Measurements from ENCODE around the gene NPAS3. TPM values are rescaled to one million over a fixed set of nuclear protein-coding genes. Genes with fewer than 3 reads are reported as not detected.

NPAS3 gene
- total RNA-seq, 1 donor from 2014 or later = 2.4 TPM

- Mint-ChIP-seq H3K36me3 (ENCODE audit: unreplicated experiment) (no peaks in the 10 kb centered on the region), H3K27ac (ENCODE audit: unreplicated experiment) (no peak overlapping the region), H3K9me3 (ENCODE audit: unreplicated experiment) (no peaks in the 10 kb centered on the region), H3K4me1 (ENCODE audit: unreplicated experiment) (peaks cover 11% of the 10 kb centered on the region), H3K27me3 (ENCODE audit: unreplicated experiment) (peaks cover 3% of the 10 kb centered on the region), H3K4me3 (ENCODE audit: unreplicated experiment) (no peak overlapping the region)
- DNase-seq (ENCODE audit: extremely low spot score, unreplicated experiment) = no peak
- TF ChIP-seq CTCF (IDR thresholded peaks at IDR 0.05) = no peak
Measured at GRCh38 chr14:33393895-33394368, 455.3 kb downstream of the NPAS3 start.

GRCh38 chr14:33401311-33401710 lies 462.6 kb downstream of the NPAS3 start:
- H3K36me3 Mint-ChIP-seq (ENCODE audit: unreplicated experiment) = no peaks in the 10 kb centered on the region
- no peak for TF ChIP-seq CTCF (IDR thresholded peaks at IDR 0.05)
- no peak overlapping the region for H3K4me3 Mint-ChIP-seq (ENCODE audit: unreplicated experiment)
- no peaks in the 10 kb centered on the region for H3K27me3 Mint-ChIP-seq (ENCODE audit: unreplicated experiment)
- H3K4me1 Mint-ChIP-seq (ENCODE audit: unreplicated experiment) = peaks cover 11% of the 10 kb centered on the region
- H3K27ac Mint-ChIP-seq (ENCODE audit: unreplicated experiment) = no peak overlapping the region
- no peaks in the 10 kb centered on the region for H3K9me3 Mint-ChIP-seq (ENCODE audit: unreplicated experiment)
- no peak for DNase-seq (ENCODE audit: extremely low spot score, unreplicated experiment)

- H3K9me3 Mint-ChIP-seq (ENCODE audit: unreplicated experiment) = no peaks in the 10 kb centered on the region
- no peaks in the 10 kb centered on the region for H3K36me3 Mint-ChIP-seq (ENCODE audit: unreplicated experiment)
- no peak overlapping the region for H3K4me3 Mint-ChIP-seq (ENCODE audit: unreplicated experiment)
- TF ChIP-seq CTCF (IDR thresholded peaks at IDR 0.05) = no peak
- DNase-seq (ENCODE audit: extremely low spot score, unreplicated experiment) = no peak
- H3K4me1 Mint-ChIP-seq (ENCODE audit: unreplicated experiment) = peaks cover 11% of the 10 kb centered on the region
- no peaks in the 10 kb centered on the region for H3K27me3 Mint-ChIP-seq (ENCODE audit: unreplicated experiment)
- H3K27ac Mint-ChIP-seq (ENCODE audit: unreplicated experiment) = no peak overlapping the region
Measured at GRCh38 chr14:33402604-33403003, 463.9 kb downstream of the NPAS3 start.

GRCh38 chr14:33404054-33404453 lies 465.4 kb downstream of the NPAS3 start:
- no peak for DNase-seq (ENCODE audit: extremely low spot score, unreplicated experiment)
- Mint-ChIP-seq H3K9me3 (ENCODE audit: unreplicated experiment) (no peaks in the 10 kb centered on the region), H3K27ac (ENCODE audit: unreplicated experiment) (no peak overlapping the region), H3K4me3 (ENCODE audit: unreplicated experiment) (no peak overlapping the region), H3K4me1 (ENCODE audit: unreplicated experiment) (peaks cover 11% of the 10 kb centered on the region), H3K27me3 (ENCODE audit: unreplicated experiment) (no peaks in the 10 kb centered on the region), H3K36me3 (ENCODE audit: unreplicated experiment) (no peaks in the 10 kb centered on the region)
- TF ChIP-seq CTCF (IDR thresholded peaks at IDR 0.05) = peak; percentile 28

- no peak for DNase-seq (ENCODE audit: extremely low spot score, unreplicated experiment)
- TF ChIP-seq CTCF (IDR thresholded peaks at IDR 0.05) = no peak
- H3K4me1 Mint-ChIP-seq (ENCODE audit: unreplicated experiment) = peaks cover 11% of the 10 kb centered on the region
- H3K9me3 Mint-ChIP-seq (ENCODE audit: unreplicated experiment) = no peaks in the 10 kb centered on the region
- H3K27ac Mint-ChIP-seq (ENCODE audit: unreplicated experiment) = no peak overlapping the region
- H3K36me3 Mint-ChIP-seq (ENCODE audit: unreplicated experiment) = no peaks in the 10 kb centered on the region
- H3K27me3 Mint-ChIP-seq (ENCODE audit: unreplicated experiment) = no peaks in the 10 kb centered on the region
- H3K4me3 Mint-ChIP-seq (ENCODE audit: unreplicated experiment) = no peak overlapping the region
Measured at GRCh38 chr14:33404964-33405574, 466.4 kb downstream of the NPAS3 start.
